ENCODE data around the gene CNOT2.

- TF ChIP-seq SIN3A (IDR thresholded peaks at IDR 0.05; ENCODE audit: borderline replicate concordance, insufficient read depth, low read length), result no peak
- no peak for TF ChIP-seq POLR2AphosphoS5 (IDR thresholded peaks at IDR 0.05; ENCODE audit: low read depth, low read length)
Measured at GRCh38 chr12:70241845-70242244, 1.4 kb upstream of the CNOT2 start.
